CD4-positive, alpha-beta T cell treated with Interleukin-6 at 100 ng/mL for 8 hours (primary cell): ENCODE results near the gene DNTT.
"Not testable (repeated sequence)": the region's sequence is repeated elsewhere in the genome, so short reads cannot be mapped to it uniquely, and the experiment has no call there.

Experiments
- DNase-seq: peaks from one replicate; pipeline ENCODE4 v3.0.0-alpha.2; 2020; ENCODE audit warnings: mixed read lengths, low spot score

Gene DNTT

GRCh38 chr10:96276426-96276825 lies 27.8 kb upstream of the DNTT start:
- DNase-seq: no peak

- DNase-seq: no peak
These were observed 27.4 kb upstream of the DNTT start for GRCh38 chr10:96276831-96277230.

- DNase-seq: no peak
These were observed 25.0 kb upstream of the DNTT start for GRCh38 chr10:96279191-96279641.

- no peak for DNase-seq
These were observed 23.4 kb upstream of the DNTT start for GRCh38 chr10:96280859-96281258.

GRCh38 chr10:96281444-96282029 lies 22.7 kb upstream of the DNTT start:
- no peak for DNase-seq

- DNase-seq: no peak
These were observed 20.9 kb upstream of the DNTT start for GRCh38 chr10:96283351-96283750.

GRCh38 chr10:96283756-96284155 lies 20.5 kb upstream of the DNTT start:
- no peak for DNase-seq

- no peak for DNase-seq
These were observed 18.9 kb upstream of the DNTT start for GRCh38 chr10:96285331-96285752.

- no peak for DNase-seq
These were observed 16.7 kb upstream of the DNTT start for GRCh38 chr10:96287392-96288105.

GRCh38 chr10:96288151-96288621 lies 16.0 kb upstream of the DNTT start:
- no peak for DNase-seq

- DNase-seq: no peak
These were observed 14.9 kb upstream of the DNTT start for GRCh38 chr10:96289218-96289910.

GRCh38 chr10:96290368-96291133 lies 13.7 kb upstream of the DNTT start:
- no peak for DNase-seq

- DNase-seq: peak; percentile 23
These were observed 11.0 kb upstream of the DNTT start for GRCh38 chr10:96292971-96293920.

GRCh38 chr10:96295475-96295874 lies 8.8 kb upstream of the DNTT start:
- no peak for DNase-seq

- DNase-seq: no peak
These were observed 6.7 kb upstream of the DNTT start for GRCh38 chr10:96297486-96297885.

GRCh38 chr10:96298362-96298761 lies 5.9 kb upstream of the DNTT start:
- DNase-seq: no peak

GRCh38 chr10:96299383-96299782 lies 4.9 kb upstream of the DNTT start:
- peak; percentile 56 for DNase-seq

GRCh38 chr10:96301616-96302015 lies 2.6 kb upstream of the DNTT start:
- no peak for DNase-seq

GRCh38 chr10:96305019-96305418 lies 785 bp downstream of the DNTT start:
- no peak for DNase-seq

- DNase-seq: peak; percentile 15
These were observed 2.3 kb downstream of the DNTT start for GRCh38 chr10:96306516-96306915.

- DNase-seq: not testable (repeated sequence)
These were observed 4.6 kb downstream of the DNTT start for GRCh38 chr10:96308854-96309253.
